ENCODE measurements around the gene RRAGA.
"Not testable (repeated sequence)": the region's sequence is repeated elsewhere in the genome, so short reads cannot be mapped to it uniquely, and the experiment has no call there.

Gene RRAGA, protein sequence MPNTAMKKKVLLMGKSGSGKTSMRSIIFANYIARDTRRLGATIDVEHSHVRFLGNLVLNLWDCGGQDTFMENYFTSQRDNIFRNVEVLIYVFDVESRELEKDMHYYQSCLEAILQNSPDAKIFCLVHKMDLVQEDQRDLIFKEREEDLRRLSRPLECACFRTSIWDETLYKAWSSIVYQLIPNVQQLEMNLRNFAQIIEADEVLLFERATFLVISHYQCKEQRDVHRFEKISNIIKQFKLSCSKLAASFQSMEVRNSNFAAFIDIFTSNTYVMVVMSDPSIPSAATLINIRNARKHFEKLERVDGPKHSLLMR

DNA sequence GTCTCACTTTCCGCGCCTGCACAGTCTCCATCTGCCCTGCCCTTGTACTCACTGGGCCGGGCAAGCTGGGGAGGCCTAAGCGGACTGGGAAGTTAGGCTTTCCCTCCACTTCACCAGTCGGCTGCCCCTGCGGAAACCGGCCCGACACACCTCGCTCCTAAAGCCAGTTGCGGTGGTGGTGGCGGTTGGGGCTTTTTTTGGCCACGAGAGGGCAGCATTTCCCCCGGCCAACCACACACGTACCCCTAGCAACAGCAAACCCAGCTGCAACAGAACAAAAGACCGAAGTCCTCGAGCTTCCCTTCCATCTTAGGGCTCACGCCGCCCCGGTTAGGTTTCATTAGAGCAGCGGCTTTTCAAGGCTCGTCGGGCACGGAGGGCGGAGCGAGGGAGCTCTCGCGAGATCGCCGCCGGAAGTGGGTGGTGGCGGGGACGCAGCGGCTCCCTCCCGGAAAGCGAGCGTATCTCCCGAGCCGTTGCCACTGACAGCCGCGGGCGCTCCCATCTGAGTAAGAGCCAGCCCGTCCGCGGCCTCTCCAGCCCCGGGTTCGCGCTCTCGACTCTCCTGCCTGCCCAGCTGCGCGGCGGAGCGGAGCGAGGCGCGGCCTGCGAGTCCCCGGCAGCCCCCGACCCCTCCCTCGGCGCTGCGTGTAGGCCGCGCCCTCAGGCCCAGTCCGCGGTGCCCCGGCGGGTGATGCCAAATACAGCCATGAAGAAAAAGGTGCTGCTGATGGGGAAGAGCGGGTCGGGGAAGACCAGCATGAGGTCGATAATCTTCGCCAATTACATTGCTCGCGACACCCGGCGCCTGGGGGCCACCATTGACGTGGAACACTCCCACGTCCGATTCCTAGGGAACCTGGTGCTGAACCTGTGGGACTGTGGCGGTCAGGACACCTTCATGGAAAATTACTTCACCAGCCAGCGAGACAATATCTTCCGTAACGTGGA, at the start of gene RRAGA:
TSS of gene RRAGA (plus strand) at position 462 of the 951 bp plus-strand sequence. CDS start at position 695, 233 bp downstream.
- Histone ChIP-seq H3K36me3 (ENCODE audit: insufficient read depth, low read length) (peaks cover 5% of the 10 kb centered on the region), H3K27me3 (ENCODE audit: control insufficient read depth in 1 of 2, insufficient read depth in 2 of 2, low read length in 2 of 2) (no peaks in the 10 kb centered on the region), H3K27ac (ENCODE audit: low read depth, low read length) (peak within 1 kb of the TSS; percentile 65), H3K4me1 (ENCODE audit: insufficient read depth, low read length) (peaks cover 15% of the 10 kb centered on the region), H3K9me3 (ENCODE audit: low read length) (no peaks in the 10 kb centered on the region), H3K4me3 (ENCODE audit: low read depth in 1 of 2, low read length in 2 of 2) (peak within 1 kb of the TSS; percentile 88 to 98), H3K9ac (ENCODE audit: low read length) (peak within 1 kb of the TSS; percentile 88)

DNA sequence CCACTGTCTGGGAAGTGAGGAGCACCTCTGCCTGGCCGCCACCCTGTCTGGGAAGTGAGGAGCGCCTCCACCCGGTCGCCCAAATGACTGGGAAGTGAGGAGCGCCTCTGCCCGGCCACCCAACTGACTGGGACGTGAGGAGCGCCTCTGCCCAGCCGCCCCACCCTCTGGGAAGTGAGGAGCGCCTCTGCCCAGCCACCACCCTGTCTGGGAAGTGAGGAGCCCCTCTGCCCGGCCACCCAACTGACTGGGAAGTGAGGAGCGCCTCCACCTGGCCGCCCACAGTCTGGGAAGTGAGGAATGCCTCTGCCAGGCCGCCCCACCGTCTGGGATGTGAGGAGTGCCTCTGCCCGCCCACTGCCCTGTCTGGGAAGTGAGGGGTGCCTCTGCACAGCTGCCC, 49.1 kb upstream of the RRAGA start:
- no peaks in the 10 kb centered on the region for H3K36me3 ChIP-seq (ENCODE audit: insufficient read depth, low read length)
- H3K9ac ChIP-seq (ENCODE audit: low read length), result no peak overlapping the region
- H3K9me3 ChIP-seq (ENCODE audit: low read length), result no peaks in the 10 kb centered on the region
- no peak overlapping the region for H3K27ac ChIP-seq (ENCODE audit: low read depth, low read length)
- H3K27me3 ChIP-seq (ENCODE audit: control insufficient read depth in 1 of 2, insufficient read depth in 2 of 2, low read length in 2 of 2), result no peaks in the 10 kb centered on the region
- no peaks in the 10 kb centered on the region for H3K4me1 ChIP-seq (ENCODE audit: insufficient read depth, low read length)
- no peak overlapping the region for H3K4me3 ChIP-seq (ENCODE audit: low read depth in 1 of 2, low read length in 2 of 2)

DNA sequence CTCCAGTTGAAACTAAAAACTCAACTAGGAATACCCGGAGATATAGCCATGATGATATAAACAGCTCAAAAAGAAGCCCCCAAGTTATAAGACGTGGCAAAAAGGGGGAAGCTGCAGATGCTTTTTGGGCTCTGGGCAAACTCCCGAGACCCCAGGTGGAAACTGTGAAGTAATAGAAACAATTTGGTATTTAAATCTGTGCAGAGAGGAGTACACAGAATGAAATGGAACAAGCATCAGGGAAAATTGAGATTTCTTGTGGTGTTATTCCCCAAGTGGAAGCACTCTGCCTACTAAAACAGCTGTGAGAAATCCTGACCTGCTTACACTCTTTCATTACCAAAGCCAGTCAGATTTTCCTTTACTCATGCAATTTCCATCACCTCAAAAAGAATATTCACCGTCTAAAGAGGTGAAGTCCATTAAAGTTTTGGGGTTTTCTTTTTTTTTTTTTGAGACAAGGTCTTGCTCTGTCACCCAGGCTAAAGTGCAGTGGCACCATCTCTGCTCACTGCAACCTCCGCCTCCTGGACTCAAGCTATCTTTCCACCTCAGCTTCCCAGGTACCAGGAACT, 39.7 kb upstream of the RRAGA start:
- Histone ChIP-seq H3K9ac (ENCODE audit: low read length) (no peak overlapping the region), H3K27me3 (ENCODE audit: control insufficient read depth in 1 of 2, insufficient read depth in 2 of 2, low read length in 2 of 2) (no peaks in the 10 kb centered on the region), H3K9me3 (ENCODE audit: low read length) (no peaks in the 10 kb centered on the region), H3K27ac (ENCODE audit: low read depth, low read length) (no peak overlapping the region), H3K36me3 (ENCODE audit: insufficient read depth, low read length) (no peaks in the 10 kb centered on the region), H3K4me3 (ENCODE audit: low read depth in 1 of 2, low read length in 2 of 2) (no peak overlapping the region), H3K4me1 (ENCODE audit: insufficient read depth, low read length) (peaks cover 4% of the 10 kb centered on the region)

DNA sequence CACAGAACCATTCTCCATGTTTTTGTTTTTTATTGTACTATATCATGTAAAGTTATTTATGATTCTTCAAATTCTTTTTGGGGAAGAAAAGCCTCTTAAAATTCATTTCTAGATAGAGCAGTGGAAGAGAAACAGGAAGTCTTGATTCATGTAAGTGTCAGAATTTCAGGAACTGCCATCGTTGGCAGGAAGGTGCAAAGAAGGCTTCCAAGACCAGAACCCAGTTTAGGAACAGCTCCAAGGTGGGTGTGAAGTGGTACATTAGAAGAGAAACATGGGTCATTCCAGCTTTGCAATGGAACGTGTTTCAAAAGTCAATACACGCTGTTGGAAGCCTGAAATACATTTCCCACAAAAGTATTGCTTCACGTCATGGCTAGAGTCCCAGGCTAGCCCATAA, 31.0 kb upstream of the RRAGA start:
- H3K9me3 ChIP-seq (ENCODE audit: low read length), result no peaks in the 10 kb centered on the region
- no peak overlapping the region for H3K27ac ChIP-seq (ENCODE audit: low read depth, low read length)
- no peak overlapping the region for H3K9ac ChIP-seq (ENCODE audit: low read length)
- H3K27me3 ChIP-seq (ENCODE audit: control insufficient read depth in 1 of 2, insufficient read depth in 2 of 2, low read length in 2 of 2), result no peaks in the 10 kb centered on the region
- H3K4me1 ChIP-seq (ENCODE audit: insufficient read depth, low read length), result no peaks in the 10 kb centered on the region
- H3K36me3 ChIP-seq (ENCODE audit: insufficient read depth, low read length), result no peaks in the 10 kb centered on the region
- no peak overlapping the region for H3K4me3 ChIP-seq (ENCODE audit: low read depth in 1 of 2, low read length in 2 of 2)

DNA sequence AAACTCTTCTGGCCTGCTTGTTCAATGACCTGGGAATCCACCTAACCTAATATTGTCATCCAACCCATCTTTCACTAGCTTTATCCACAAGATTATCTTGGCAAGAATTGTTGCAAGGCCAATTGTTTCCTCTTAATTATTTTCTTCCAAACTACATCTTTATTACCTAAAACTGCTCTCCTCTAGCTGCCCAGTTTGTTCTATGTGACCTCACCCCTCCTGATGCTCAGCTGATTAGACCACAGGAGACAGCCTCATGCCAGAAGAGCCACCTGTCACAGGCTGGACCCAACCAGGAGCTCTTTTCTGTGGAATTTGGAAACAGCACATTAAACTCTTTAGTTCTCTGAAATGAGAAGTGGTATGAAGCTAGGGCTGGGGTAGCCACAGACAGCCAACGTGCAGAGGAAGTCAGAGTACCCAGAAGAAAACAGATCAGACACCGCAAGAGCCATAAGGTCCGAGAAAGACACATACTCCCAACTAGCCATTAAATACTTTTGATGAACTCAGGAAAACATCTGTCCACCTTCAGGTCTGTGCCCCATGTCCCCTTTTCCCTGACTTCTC, 28.3 kb upstream of the RRAGA start:
- Histone ChIP-seq H3K27ac (ENCODE audit: low read depth, low read length) (no peak overlapping the region), H3K9me3 (ENCODE audit: low read length) (no peaks in the 10 kb centered on the region), H3K4me3 (ENCODE audit: low read depth in 1 of 2, low read length in 2 of 2) (no peak overlapping the region), H3K4me1 (ENCODE audit: insufficient read depth, low read length) (no peaks in the 10 kb centered on the region), H3K27me3 (ENCODE audit: control insufficient read depth in 1 of 2, insufficient read depth in 2 of 2, low read length in 2 of 2) (no peaks in the 10 kb centered on the region), H3K9ac (ENCODE audit: low read length) (no peak overlapping the region), H3K36me3 (ENCODE audit: insufficient read depth, low read length) (no peaks in the 10 kb centered on the region)

DNA sequence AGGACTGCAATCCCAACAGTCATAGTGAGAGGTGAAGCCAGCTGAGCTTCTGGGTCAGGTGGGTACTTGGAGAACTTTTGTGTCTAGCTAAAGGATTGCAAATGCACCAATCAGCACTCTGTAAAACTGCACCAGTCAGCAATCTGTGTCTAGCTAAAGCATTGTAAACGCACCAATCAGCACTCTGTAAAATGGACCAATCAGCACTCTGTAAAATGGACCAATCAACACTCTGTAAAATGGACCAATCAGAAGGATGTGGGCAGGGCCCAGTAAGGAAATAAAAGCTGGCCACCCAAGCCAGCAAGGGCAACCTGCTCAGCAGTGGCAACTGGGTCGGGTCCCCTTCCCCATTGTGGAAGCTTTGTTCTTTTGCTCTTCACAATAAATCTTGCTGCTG, 27.6 kb upstream of the RRAGA start:
- not testable (repeated sequence) for H3K4me1 ChIP-seq (ENCODE audit: insufficient read depth, low read length); H3K36me3 ChIP-seq (ENCODE audit: insufficient read depth, low read length); H3K9me3 ChIP-seq (ENCODE audit: low read length); H3K4me3 ChIP-seq (ENCODE audit: low read depth in 1 of 2, low read length in 2 of 2); H3K9ac ChIP-seq (ENCODE audit: low read length); H3K27me3 ChIP-seq (ENCODE audit: control insufficient read depth in 1 of 2, insufficient read depth in 2 of 2, low read length in 2 of 2); H3K27ac ChIP-seq (ENCODE audit: low read depth, low read length)

DNA sequence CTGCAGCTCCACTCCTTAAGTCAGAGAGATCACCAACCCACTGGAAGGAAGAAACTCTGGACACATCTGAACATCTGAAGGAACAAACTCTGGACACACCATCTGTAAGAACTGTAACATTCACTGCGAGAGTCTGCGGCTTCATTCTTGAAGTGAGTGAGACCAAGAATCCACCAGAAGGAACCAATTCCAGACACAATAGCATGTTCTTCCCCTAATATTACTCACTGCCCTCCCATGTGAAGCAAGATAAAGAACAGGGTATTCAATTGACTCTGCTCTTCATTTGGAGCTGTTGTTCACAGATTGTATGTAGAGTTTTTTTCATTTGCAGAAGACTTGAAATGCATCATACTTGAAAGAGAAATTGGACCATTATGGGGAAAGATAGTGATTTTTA, 27.0 kb upstream of the RRAGA start:
- no peak overlapping the region for H3K27ac ChIP-seq (ENCODE audit: low read depth, low read length)
- no peaks in the 10 kb centered on the region for H3K9me3 ChIP-seq (ENCODE audit: low read length)
- no peaks in the 10 kb centered on the region for H3K36me3 ChIP-seq (ENCODE audit: insufficient read depth, low read length)
- no peak overlapping the region for H3K9ac ChIP-seq (ENCODE audit: low read length)
- no peaks in the 10 kb centered on the region for H3K4me1 ChIP-seq (ENCODE audit: insufficient read depth, low read length)
- no peaks in the 10 kb centered on the region for H3K27me3 ChIP-seq (ENCODE audit: control insufficient read depth in 1 of 2, insufficient read depth in 2 of 2, low read length in 2 of 2)
- H3K4me3 ChIP-seq (ENCODE audit: low read depth in 1 of 2, low read length in 2 of 2), result no peak overlapping the region

DNA sequence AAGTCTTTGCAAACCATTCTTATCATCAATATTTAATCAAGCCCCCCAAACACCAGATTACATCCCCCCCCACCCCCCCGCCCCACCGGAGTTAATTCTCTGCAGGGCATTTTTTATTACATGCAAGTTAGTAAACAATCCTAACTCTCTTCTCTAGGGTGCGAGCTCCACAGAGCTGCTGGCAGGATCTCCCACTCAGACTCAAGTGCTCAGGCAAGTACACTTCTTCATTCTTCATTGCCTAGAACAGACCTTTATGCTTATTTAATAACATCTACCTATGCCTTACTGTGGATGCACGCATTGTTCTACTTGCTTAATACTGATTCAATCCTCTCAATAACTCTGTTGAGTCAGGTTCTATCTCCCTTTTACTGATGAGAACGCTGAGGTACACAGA, 26.1 kb upstream of the RRAGA start:
- Histone ChIP-seq H3K4me1 (ENCODE audit: insufficient read depth, low read length) (no peaks in the 10 kb centered on the region), H3K36me3 (ENCODE audit: insufficient read depth, low read length) (no peaks in the 10 kb centered on the region), H3K27me3 (ENCODE audit: control insufficient read depth in 1 of 2, insufficient read depth in 2 of 2, low read length in 2 of 2) (no peaks in the 10 kb centered on the region), H3K9ac (ENCODE audit: low read length) (no peak overlapping the region), H3K9me3 (ENCODE audit: low read length) (no peaks in the 10 kb centered on the region), H3K27ac (ENCODE audit: low read depth, low read length) (no peak overlapping the region), H3K4me3 (ENCODE audit: low read depth in 1 of 2, low read length in 2 of 2) (no peak overlapping the region)

DNA sequence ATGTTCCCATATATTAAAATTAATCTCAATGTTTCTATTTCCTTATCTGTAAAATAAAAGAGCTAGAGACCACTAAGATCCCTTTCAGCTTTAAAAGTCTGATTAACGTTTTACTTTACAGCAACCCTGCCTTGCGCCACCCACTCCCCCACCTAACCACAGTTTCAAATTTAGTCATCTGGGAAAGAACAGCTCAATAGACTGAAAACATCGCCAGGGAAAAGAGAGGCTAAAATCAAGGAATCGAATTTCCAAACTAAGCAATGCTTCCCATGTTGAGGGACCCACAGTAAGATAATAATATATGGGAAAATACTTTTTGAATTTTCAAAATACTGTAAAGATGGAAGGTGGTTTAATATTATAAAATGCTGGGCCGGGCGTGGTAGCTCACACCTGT, 22.9 kb upstream of the RRAGA start:
- H3K9ac ChIP-seq (ENCODE audit: low read length), result no peak overlapping the region
- H3K27ac ChIP-seq (ENCODE audit: low read depth, low read length), result no peak overlapping the region
- H3K36me3 ChIP-seq (ENCODE audit: insufficient read depth, low read length), result no peaks in the 10 kb centered on the region
- H3K27me3 ChIP-seq (ENCODE audit: control insufficient read depth in 1 of 2, insufficient read depth in 2 of 2, low read length in 2 of 2), result no peaks in the 10 kb centered on the region
- H3K9me3 ChIP-seq (ENCODE audit: low read length), result no peaks in the 10 kb centered on the region
- no peak overlapping the region for H3K4me3 ChIP-seq (ENCODE audit: low read depth in 1 of 2, low read length in 2 of 2)
- H3K4me1 ChIP-seq (ENCODE audit: insufficient read depth, low read length), result no peaks in the 10 kb centered on the region

DNA sequence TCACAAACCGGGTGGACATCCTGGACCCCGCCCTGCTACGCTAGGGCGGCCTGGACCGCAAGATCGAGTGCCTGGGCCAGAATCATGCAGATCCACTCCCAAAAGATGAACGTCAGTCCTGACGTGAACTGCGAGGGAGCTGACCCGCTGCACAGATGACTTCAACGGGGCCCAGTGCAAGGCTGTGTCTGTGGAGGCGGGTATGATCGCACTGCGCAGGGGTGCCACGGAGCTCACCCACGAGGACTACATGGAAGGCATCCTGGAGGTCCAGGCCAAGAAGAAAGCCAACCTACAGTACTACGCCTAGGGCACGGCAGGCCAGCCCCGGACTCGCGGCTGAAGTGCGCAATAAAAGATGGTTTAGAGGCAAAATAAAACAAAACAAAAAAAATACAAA, 21.4 kb upstream of the RRAGA start:
- Histone ChIP-seq H3K4me1 (ENCODE audit: insufficient read depth, low read length) (no peaks in the 10 kb centered on the region), H3K27me3 (ENCODE audit: control insufficient read depth in 1 of 2, insufficient read depth in 2 of 2, low read length in 2 of 2) (no peaks in the 10 kb centered on the region)

DNA sequence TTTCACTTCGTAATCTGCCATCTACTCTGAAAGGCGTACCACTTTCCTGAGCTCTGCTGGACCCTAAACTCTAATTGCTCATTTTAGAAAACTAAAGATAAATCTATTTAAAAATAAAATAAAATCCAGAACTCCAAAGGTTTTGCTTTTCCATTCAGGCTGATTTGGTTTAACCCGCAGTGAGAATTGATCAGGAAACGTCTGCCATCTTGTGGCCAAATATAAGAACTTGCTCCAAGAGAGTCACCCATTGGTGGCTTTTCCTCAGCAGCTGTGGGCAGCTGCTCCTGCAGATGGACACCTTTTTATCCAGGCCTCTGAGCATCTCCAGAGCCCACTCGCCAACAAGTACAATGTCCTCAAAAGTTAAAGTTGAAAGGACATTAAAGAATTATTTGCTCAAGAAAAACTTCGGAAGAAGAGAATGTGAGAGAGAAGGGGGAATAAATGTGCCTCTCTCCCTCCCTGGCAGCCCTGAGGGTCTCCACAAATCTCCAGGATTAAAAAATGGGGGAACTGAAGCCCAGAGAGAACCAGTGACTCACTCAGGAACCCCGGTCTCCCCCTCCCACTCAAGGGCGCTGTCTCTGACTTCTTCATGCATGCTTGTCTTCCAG, 20.3 kb upstream of the RRAGA start:
- H3K9ac ChIP-seq (ENCODE audit: low read length), result no peak overlapping the region
- no peaks in the 10 kb centered on the region for H3K27me3 ChIP-seq (ENCODE audit: control insufficient read depth in 1 of 2, insufficient read depth in 2 of 2, low read length in 2 of 2)
- H3K36me3 ChIP-seq (ENCODE audit: insufficient read depth, low read length), result no peaks in the 10 kb centered on the region
- no peaks in the 10 kb centered on the region for H3K4me1 ChIP-seq (ENCODE audit: insufficient read depth, low read length)
- H3K27ac ChIP-seq (ENCODE audit: low read depth, low read length), result no peak overlapping the region
- H3K4me3 ChIP-seq (ENCODE audit: low read depth in 1 of 2, low read length in 2 of 2), result no peak overlapping the region
- H3K9me3 ChIP-seq (ENCODE audit: low read length), result no peaks in the 10 kb centered on the region

More for the DNA sequence above, 21.4 kb upstream of the RRAGA start:
- Histone ChIP-seq H3K27ac (ENCODE audit: low read depth, low read length) (no peak overlapping the region), H3K36me3 (ENCODE audit: insufficient read depth, low read length) (no peaks in the 10 kb centered on the region), H3K9me3 (ENCODE audit: low read length) (no peaks in the 10 kb centered on the region), H3K9ac (ENCODE audit: low read length) (no peak overlapping the region), H3K4me3 (ENCODE audit: low read depth in 1 of 2, low read length in 2 of 2) (no peak overlapping the region)
